K562 (cell line): ENCODE measurements around the gene TLE7. TPM values are rescaled to one million over a fixed set of nuclear protein-coding genes. Genes with fewer than 3 reads are reported as not detected.

Experiments
- MIER1 ChIP-seq: fragments of 450-650 bp; IDR thresholded peaks from 2 replicates; pipeline ENCODE4 v1.6.1; 2016; ENCODE audit warnings: antibody characterized with exemption, mild to moderate bottlenecking, low read depth
- TFAM ChIP-seq: fragments of 250-450 bp; sonication (Bioruptor Pico); conservative IDR thresholded peaks from 2 replicates; pipeline ENCODE4 v1.5.0; 2021; ENCODE audit warnings: mild to moderate bottlenecking, moderate library complexity
- polyA plus RNA-seq, 8 experiments: library from polyadenylated mRNA; depleted of rRNA in 4 of 8; stranded (reverse) in 5 of 8; unstranded in 3 of 8; fragments of >200 nt; fragmentation: Nextera tagmentation in 2 of 8; fragmentation: Illumina TruSeq in 1 of 8; extraction: Ambion mirVana in 2 of 8; extraction: Trizol in 1 of 8; gene quantifications; 2 replicates each; pipeline versions ENCODE4 v1.2.1 to v1.2.3, GENCODE V29; 2011 to 2014; ENCODE audit warnings: inconsistent platforms in 1 of 8, missing spikeins in 1 of 8
- total RNA-seq, 7 experiments: library from RNA; depleted of rRNA in 6 of 7; stranded (reverse); fragments of >200 nt in 6 of 7; fragmentation: Illumina TruSeq in 2 of 7; extraction: Trizol in 2 of 7; gene quantifications; 2 replicates each; pipeline versions ENCODE4 v1.2.1 to v1.2.3, GENCODE V29; 2011 to 2021; ENCODE audit warnings: low replicate concordance in 1 of 7
- TF ChIP-seq, protein P1 (sequence below), 2 experiments: fragments of 450-650 bp; formaldehyde crosslinking in 1 of 2; IDR thresholded peaks; 2 replicates each; pipeline versions ENCODE4 v1.4.0 to v1.6.1; 2014 to 2020; ENCODE audit warnings: mild to moderate bottlenecking in 2 of 2, borderline replicate concordance in 1 of 2, low read depth in 1 of 2
- TF ChIP-seq, protein P2 (sequence below): fragments of 450-650 bp; conservative IDR thresholded peaks from 2 replicates; pipeline ENCODE4 v1.6.1; 2016; ENCODE audit warnings: missing genetic modification characterization, low read depth, mild to moderate bottlenecking, missing compliant biosample characterization, moderate library complexity

The TLE7 gene
- total and polyA plus RNA-seq, 9 of the 15 experiments (the other 6 are each of a cell fraction or from before 2014, with no cell fraction given), result not detected

DNA sequence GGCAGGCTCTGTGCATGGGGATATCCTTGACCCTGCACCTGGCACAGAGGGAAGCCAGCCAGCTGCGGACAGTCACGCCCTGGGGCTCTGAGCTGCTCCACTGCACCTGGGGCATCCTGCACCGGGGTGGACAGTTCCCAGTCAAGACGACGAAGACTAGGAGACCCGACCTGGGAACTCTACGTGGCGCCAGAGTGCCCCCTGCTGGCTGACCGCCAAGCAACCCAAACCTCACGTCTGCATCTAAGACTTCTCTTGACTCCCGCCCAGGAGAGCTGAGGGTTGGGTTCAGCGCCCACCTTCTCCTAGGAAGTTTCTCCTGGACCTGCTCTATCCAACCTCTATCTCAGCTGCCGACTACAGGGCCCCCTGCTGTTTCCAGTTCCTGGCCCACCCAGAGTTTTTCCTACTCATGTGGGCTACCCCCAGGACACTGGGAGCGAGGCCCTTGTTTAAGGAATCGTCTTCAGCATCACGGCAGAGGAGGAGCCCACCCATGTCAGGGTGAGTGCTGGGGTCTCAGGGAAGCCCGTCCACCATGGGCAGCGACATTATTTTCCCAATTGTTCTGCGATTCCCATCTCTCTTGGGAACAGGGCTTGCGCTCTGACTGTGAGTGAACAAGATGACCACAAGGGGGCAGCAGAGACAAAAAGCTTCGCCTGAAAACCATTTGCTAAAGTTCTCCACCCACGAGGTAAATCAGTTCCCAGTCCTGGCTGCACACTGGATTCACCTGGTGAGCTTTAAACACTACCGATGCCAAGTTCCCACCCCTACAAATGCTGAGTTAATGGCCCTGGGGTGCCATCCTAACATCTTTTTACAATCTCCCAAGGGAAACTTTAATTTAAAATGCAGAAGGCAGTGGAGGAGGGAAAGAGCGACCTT, 29.3 kb downstream of the TLE7 start (continued):
- TF ChIP-seq, protein P1, sequence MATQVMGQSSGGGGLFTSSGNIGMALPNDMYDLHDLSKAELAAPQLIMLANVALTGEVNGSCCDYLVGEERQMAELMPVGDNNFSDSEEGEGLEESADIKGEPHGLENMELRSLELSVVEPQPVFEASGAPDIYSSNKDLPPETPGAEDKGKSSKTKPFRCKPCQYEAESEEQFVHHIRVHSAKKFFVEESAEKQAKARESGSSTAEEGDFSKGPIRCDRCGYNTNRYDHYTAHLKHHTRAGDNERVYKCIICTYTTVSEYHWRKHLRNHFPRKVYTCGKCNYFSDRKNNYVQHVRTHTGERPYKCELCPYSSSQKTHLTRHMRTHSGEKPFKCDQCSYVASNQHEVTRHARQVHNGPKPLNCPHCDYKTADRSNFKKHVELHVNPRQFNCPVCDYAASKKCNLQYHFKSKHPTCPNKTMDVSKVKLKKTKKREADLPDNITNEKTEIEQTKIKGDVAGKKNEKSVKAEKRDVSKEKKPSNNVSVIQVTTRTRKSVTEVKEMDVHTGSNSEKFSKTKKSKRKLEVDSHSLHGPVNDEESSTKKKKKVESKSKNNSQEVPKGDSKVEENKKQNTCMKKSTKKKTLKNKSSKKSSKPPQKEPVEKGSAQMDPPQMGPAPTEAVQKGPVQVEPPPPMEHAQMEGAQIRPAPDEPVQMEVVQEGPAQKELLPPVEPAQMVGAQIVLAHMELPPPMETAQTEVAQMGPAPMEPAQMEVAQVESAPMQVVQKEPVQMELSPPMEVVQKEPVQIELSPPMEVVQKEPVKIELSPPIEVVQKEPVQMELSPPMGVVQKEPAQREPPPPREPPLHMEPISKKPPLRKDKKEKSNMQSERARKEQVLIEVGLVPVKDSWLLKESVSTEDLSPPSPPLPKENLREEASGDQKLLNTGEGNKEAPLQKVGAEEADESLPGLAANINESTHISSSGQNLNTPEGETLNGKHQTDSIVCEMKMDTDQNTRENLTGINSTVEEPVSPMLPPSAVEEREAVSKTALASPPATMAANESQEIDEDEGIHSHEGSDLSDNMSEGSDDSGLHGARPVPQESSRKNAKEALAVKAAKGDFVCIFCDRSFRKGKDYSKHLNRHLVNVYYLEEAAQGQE (IDR thresholded peaks at IDR 0.05; ENCODE audit: borderline replicate concordance), result peak; percentile 82
- TF ChIP-seq, protein P1 (CRISPR knock-in tag; IDR thresholded peaks at IDR 0.05; ENCODE audit: low read depth), result no peak
- TF ChIP-seq TFAM (no peak), MIER1 (0 out of 2 replicates have a peak, but pooled peaks have one; percentile 28)
- TF ChIP-seq, protein P2, sequence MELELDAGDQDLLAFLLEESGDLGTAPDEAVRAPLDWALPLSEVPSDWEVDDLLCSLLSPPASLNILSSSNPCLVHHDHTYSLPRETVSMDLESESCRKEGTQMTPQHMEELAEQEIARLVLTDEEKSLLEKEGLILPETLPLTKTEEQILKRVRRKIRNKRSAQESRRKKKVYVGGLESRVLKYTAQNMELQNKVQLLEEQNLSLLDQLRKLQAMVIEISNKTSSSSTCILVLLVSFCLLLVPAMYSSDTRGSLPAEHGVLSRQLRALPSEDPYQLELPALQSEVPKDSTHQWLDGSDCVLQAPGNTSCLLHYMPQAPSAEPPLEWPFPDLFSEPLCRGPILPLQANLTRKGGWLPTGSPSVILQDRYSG (tag), result no peak
- TF ChIP-seq, all 486 proteins: peak for 11
